Epidermal melanocyte (primary cell): ENCODE data around the gene HEXIM2.
A peak's percentile ranks its signal among the peaks of the same experiment; 100 is the strongest.
"Not testable (repeated sequence)": the region's sequence is repeated elsewhere in the genome, so short reads cannot be mapped to it uniquely, and the experiment has no call there.

ENCODE experiments used
- DNase-seq: peaks from one replicate; pipeline ENCODE4 v3.0.0; 2011; ENCODE audit warnings: low spot score; ENCODE audit not compliant: insufficient read length

HEXIM2 gene

DNA sequence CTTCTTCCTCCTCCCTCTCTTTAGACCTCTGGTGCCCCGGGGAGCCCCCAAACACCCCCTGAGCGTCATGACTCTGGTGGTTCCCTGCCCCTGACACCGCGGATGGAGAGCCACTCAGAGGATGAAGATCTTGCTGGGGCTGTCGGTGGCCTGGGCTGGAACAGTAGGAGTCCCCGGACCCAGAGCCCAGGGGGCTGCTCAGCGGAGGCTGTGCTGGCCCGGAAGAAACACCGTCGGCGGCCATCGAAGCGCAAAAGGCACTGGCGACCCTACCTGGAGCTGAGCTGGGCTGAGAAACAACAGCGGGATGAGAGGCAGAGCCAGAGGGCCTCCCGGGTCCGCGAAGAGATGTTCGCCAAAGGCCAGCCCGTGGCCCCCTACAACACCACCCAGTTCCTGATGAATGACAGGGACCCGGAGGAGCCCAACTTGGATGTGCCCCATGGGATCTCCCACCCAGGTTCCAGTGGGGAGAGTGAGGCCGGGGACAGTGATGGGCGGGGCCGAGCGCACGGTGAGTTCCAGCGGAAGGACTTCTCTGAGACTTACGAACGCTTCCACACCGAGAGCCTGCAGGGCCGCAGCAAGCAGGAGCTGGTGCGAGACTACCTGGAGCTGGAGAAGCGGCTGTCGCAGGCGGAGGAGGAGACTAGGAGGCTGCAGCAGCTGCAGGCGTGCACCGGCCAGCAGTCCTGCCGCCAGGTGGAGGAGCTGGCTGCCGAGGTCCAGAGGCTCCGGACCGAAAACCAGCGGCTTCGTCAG lies 7.5 kb downstream of the HEXIM2 start:
- no peak for DNase-seq

DNA sequence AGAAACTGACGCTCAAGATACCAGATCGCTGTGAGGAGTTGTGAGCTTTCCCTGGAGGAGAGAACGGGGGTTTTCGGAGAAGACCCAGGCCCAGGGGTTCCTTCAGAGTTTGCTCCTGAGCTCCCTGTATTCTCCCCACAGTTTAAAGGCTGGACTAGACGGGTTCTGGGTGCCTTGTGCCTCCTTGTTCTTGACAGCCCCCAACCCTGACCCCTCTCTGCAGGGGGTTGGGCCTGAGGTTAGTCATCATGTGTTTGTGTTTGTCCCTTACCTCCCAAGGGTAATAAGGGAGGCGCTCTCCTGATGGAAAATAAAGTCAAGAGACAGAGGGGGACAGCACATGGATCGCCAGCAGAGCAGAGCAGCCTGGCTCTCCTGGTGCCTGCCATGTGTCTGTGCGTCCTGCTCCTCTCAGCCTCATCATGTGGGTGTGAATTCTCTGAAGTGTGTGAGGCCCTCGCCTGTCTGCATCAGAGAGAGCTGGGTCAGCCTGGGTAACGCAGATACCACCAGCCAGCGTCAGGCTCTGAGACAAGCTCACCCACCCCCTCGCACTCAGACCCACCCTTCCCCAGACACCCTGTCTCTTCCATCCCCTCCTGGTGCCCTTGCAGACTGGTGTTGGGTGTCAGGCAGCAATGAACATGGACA lies 8.7 kb downstream of the HEXIM2 start:
- no peak for DNase-seq

DNA sequence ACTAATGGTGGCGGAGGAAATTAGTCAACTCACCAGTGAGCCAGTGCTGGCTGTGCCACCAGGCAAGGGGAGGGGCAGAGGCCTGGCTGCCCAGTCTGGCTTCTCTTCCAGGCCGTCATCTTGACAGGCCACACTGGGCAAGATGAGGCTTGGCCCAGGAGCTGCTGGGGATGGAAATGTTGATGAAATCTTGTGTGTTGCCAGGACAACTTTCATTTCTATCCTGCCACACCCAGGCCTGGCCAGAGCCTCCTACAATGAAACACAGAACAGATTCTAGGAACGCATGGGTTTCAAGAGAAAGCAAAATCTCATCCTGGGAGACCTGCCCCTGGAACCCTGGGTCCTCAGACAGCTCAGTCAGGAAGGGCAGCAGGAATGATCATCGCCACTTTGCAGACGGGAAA lies 9.3 kb downstream of the HEXIM2 start:
- DNase-seq = no peak

DNA sequence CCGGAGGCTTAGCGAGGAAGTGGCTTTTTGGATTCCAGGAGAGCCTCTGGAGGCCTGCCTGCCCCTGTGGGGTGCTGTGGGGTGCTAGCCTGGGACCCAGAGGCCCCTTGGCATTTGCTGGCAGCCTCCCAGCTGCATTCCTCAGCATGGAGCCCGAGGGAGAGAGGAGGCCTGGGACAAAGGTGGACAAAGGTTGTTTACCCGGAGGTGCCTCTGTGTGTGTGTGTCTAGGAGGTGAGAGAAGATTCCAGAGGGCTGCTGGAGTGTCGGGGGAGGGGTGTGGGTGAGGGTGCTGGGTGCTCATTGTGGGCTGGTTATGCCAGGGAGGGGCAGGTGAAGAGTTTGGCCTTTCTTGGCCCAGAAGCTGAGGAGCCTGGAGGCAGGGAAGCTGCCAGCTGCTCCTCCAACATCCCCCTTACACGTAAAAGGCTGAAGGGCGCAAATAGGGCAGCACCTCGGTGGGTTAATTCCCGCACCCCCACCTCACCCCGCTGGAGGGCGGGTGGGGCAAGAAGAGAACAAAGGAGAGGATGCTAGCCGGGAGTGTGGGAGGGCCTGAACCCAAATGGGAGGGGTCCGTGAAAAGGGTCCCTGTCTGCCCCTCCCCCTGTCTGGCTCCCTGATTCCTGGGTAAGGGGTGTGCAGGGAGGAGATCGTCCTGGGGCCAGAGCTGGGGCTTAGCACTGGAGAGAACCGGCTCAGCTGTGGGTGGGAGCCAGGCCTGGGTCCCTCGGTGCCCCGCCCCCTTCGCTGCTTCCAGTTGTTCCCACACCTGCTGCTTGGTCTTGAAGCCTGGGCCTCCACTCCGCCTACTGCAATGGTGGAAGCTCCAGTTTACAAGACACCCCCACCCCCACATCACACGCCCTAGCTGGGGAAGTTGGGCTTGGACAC lies 9.9 kb downstream of the HEXIM2 start:
- no peak for DNase-seq

DNA sequence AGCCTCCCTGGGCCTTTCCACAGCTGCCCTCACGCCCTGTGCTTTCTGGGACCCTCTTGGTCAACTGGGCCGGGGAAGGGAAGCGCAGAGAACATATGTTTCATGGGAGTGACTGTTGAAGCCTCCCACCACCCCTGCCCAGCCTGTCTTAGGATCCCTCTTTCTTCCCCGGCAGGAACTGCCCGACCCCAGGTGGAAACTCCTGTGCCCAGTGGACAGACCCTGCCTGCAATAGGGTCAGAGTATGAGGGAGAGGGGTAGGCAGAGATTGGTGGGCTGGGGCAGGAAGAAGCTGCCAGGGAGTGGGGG lies 10.5 kb downstream of the HEXIM2 start:
- DNase-seq = no peak

DNA sequence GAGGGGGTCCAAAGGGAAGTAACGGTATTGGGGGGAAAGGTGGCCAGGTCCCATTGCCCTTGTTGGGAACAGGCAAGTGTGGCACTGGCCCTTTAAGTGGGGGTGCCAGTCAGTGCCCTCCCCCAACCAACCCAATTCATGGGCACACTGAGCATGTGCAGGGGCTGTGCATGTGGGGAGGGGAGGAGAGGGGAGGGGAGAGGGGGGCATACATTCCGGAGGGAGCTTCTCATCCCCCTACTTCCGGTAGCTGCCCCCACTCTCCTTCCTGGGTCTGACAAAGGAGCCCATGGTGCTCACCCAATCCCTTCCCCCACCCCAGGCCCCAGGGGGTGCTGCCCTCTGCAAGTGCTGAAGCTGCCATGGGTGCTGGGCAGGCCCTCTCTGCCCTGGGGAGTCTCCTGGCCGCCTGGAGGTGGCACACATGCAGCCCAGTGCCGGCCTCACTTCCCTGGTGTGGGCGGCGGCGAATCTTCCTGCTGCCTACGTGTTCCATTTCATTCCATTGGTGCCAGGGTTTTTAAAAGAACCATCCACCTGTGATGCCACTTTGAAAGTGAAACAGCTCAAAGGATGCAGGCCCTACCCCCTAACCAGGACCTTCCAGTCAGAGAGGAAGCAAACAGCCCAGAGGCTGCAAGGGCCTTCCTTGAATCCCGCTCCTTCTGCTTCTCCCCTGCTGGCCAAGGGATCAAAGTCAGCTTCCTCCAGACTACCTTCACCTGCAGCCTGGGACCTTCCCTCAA lies 11.0 kb downstream of the HEXIM2 start:
- DNase-seq = peak; percentile 83

DNA sequence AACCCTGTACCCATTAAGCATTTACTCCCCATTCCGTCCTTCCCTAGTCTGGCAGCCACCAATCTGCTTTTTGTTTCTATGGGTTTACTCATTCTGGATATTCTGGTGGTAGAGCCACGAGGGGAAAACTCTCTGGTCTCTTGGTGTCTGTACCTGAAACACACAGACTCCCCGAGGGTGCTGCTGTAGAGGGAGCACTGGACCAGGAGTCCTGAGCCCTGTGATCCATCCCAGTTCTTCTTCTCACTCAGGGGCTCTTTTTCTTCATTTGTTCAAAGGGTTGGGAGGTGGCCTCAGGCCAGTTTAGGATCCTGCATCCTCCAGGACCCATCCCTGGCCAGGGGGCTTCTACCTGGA lies 14.1 kb downstream of the HEXIM2 start:
- DNase-seq = no peak

DNA sequence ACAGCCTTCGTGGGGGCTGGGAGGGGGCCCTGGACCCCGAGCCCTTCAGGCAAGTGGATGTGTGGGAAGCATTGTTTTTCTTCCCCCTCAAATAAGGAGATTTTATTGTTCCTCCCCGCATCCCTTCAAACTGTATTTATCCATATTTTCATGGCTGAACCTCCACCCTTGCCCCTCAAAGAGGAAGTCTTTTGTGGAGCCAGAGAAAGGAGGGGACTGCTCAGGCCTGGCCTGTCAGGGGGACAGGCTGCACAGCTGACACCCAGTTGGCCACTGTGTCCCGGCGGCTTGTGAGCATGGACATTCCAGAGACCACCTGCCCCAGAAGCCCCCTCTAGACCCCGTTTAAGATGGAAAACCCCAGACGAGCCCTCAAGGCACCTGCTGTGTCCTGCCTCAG lies 15.9 kb downstream of the HEXIM2 start:
- DNase-seq = no peak

DNA sequence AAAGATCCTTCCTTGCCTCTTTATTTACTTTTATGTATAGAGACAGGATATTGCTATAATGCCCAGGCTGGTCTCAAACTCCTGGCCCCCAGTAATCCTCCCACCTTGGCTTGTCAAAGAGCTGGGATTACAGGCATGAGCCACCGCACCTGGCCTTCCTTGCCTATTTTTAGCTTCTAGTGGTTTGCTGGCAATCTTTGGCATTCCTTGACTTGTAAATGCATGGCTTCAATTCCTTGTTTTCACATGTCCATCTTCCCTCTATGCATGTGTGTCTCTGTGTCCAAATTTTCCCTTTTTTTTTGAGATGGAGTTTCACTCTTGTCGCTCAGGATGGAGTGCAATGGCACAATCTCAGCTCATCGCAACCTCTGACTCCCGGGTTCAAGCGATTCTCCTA lies 22.5 kb downstream of the HEXIM2 start:
- no peak for DNase-seq

DNA sequence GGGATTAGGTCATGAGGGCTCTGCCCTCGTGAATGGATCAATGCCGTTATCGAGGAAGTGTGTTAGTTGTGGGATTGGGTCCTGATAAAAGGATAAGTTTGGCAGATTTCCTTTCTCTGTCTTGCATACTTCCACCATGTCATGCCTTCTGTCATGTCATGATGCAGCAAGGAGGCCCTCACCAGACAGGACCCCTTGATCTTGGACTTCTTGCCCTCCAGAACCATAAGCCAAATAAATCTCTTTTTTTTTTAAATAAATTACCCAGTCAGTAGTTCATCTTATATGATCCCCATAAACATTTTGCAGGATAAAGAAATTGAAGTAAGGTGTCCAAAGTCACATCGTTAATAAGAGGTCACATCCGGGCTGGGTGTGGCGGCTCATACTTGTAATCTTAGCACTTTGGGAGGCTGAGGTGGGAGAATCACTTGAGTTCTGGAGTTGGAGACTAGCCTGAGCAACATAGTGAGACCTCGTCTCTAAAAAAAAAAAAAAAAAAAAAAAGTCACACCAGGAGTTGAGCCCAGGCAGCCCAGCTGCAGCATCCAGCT lies 25.2 kb downstream of the HEXIM2 start:
- DNase-seq = no peak

DNA sequence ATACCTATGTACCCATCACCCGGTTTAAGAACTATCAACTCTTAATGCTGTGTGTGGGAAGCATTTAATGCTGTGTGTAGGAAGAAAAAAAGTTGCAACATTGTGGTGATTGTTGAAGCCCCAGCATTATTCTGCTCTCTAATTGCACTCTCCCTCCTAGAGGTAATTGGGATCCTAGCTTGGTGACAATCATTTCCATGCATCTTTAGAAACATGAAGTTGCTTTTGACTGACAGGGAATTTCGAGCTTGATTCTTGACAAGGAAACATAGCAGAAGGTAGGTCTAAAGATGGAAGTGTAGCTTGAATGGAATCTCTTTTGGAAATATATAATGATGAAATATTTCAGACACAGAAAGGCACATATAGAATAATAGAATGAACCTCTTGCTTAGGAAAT lies 27.3 kb downstream of the HEXIM2 start:
- no peak for DNase-seq

DNA sequence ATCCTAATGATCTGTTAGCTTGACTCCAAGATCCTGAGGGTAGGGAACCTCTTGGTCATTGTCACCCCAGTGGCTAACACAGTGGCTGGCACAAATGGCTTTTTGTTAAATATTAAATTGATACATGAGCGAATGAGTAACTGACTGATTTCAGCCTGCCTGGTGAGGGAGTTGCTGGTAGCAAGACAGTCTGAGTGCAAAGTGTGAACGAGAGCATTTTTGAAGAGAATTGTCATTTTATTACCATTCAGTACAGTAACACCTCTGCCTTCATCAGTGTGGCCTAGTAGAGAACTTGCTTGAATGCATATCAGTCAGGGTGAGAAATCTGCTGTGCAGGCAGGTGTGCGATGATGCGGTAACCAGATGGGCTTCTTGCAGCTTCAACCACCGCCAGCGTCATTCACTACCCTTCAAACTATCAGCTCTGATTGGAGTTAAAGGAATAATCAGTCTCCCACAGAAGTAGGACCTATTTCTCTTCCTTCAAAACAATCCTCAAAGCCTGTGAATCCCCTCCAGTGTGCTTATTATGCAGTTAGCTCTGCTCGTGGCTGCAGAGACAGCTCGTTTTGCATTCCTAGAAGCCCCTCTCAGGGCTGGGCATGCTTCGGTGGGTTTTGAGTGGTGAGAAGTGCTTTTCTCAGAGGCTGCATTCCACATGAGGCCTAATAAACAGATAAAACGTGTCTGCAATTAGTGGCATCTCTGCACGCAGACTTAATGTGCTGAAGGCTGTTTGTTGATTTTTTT lies 29.0 kb downstream of the HEXIM2 start:
- no peak for DNase-seq

DNA sequence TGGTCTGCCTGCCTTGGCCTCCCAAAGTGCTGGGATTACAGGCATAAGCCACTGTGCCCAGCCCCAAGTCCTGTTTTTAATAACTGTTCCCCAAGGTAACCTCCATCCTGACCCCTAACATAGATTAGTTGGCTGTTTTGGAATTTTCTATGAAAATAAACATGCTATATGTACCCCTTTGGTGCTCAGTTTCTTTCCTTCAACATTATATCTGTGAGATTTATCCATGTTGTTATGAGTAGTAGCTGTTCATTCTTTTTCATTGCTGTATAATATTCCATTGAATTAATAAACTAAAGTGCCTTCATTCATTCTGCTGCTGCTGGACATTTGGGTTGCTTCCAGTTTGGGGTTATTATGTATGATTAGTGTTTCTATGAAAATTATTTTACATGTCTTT lies 33.7 kb downstream of the HEXIM2 start:
- DNase-seq = no peak

DNA sequence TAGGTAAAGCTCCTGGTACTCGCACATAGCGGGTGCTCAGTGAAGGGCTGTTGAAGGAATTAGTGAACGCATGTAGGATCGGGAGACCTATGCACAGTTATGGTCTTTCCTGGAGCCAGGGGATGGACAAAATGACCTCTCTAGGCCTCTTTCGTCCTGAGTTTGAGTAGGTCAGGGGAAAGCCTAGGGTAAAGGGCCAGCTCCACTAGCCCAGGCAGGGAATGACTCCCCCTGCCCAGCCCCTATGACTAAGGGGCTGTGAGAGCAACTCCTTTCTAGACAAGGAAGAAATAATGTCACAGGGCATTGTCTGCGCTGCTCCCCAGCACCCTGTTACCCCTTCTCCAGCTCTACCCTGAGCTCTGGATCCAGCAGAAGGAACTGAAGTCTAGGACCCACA lies 35.4 kb downstream of the HEXIM2 start:
- no peak for DNase-seq

DNA sequence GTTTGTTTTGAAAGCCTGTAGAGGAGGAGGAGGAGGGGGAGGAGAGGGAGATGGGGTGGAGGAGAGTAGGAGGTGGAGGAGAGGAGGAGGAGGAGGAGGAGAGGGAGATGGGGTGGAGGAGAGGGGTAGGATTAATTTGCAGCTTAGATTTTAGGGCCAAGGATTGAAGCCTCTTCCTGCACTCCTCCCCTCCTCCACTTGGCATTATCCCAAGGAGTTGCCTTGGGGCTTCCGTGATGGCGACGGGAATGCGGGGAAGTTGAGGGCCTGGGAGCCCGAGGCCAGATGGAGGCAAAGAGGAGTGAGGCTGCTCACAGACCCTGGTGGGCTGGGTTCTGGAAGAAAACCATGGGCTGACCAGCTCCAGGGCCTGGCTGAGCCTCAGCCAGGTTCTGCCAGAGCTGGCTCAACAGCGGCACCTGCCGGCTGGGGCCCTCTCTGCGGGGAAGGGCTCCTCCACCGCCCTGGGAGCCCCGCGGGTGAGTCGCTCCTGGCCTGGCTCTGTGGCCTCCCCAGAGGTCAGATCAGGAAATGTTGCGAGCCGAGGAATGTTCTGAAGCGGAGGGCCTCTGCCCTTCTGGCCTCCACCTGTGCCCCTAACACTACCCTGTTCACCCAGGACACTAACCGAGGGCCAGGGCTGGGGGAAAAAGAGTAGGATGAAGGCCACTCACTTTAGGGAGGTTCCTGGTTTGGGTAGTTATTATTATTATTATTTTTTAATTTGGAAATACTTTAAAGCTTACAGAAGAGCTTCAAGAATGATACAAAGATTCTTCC lies 36.1 kb downstream of the HEXIM2 start:
- peak; percentile 51 for DNase-seq

DNA sequence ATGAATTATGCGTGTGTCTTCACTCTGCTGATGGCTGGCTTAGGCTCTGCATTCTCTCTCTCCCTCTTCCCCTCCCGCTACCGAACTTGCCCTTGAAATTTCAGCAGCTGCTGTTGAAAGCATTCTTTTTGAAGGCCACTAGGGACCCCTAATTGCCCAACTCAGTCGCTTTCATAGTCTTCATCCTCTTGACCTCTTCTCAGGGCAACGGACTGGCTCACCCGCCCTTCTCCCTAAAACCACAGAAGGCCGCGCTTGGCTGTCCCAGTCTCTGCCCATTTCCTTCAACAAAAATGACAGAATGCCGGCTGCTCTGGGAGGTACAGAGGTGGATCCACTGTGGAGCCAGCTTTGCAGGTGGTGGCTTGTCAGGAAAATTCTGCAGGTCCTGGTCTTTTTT lies 39.0 kb downstream of the HEXIM2 start:
- DNase-seq = no peak

DNA sequence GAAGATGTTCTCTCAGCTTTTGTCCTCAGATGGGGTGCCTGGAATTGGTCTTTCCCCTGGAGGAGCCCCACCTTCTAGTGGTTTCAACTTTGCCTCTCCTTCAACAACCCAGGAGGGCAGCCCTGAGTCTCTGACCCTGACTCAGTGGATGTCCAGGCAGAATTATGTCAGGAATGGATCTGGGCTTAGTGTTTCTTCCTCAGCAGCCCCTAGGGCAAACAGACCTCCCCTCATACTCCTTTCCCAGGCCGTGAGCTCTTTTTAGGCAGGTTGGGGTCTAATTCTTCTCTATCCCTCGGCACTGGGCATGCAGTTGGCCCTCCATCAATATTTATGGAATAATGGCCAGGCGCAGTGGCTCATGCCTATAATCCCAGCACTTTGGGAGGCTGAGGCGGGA lies 39.8 kb downstream of the HEXIM2 start:
- no peak for DNase-seq

DNA sequence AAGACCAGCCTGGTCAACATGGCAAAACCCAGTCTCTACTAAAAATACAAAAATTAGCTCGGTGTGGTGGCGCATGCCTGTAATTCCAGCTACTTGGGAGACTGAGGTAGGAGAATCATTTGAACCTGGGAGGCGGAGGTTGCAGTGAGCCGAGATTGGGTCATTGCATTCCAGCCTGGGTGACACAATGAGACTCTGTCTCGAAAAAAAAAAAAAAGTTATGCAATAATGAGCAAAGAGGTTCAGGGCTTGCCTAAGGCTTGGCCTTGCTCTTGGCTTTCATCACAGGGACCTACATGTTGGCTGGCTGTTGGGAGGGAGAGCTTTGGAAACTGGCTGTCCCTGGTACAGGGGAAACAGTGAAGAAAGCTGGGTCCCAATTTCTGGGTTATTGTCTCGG lies 40.2 kb downstream of the HEXIM2 start:
- DNase-seq = not testable (repeated sequence)

DNA sequence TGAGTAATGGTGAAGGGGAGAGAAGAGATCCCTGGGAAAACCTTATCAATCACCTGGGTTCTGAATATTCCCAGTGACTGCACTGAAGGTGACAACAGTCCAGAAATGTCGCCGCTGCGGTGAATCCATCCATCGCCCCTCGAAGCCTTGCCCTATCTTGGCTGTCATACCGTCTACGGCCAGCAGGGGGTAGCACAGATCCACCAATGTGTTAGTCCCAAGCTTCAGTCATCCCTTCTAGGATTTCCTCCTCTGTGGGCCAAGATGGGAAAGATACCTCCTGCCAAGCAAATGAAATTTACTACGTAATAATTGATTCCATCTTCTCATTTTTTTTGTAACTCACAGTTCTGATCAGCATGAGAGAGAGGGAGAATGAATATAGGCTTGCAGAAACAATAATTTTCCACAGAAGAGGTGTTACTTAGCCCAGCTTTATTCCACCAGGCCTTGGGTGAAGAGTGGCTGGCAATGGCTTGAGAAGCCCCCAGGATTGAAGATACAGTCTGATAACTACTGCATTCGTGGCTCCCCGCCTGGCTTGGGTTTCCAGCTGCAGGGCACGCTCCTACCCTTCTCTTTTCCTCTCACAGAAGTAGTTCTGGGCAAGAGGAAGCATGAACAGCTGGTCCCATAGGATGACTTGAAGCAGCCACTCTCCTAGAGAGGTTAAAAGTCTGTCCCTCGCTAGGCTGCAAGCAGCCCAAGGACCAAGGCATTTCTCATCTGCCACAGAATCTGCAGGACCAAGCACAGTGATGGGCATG lies 57.4 kb downstream of the HEXIM2 start:
- DNase-seq = peak; percentile 93
